Psoas muscle (tissue), 8 donors: ENCODE results near the gene TRIM17. TPM values are rescaled to one million over a fixed set of nuclear protein-coding genes. Genes with fewer than 3 reads are reported as not detected.
"Not testable (repeated sequence)": the region's sequence is repeated elsewhere in the genome, so short reads cannot be mapped to it uniquely, and the experiment has no call there.

Experiments used
- ATAC-seq, 4 donors: fragments of 200-7000 bp; cut with Tn5 transposase; one replicate each; pipeline ENCODE4 v1.9.1; 2020; ENCODE audit warnings: moderate library complexity in 3 of 4, mild to moderate bottlenecking in 2 of 4
- DNase-seq, 2 donors: peaks; one replicate each; pipeline ENCODE4 v3.0.0-alpha.2; 2020
- H3K27ac ChIP-seq: fragments of 200-600 bp; one replicate; pipeline ENCODE4 v1.8.0; 2022
- H3K27me3 ChIP-seq, 3 donors: fragments of 200-600 bp in 1 of 3; one replicate each; pipeline versions ENCODE4 v1.6.1 to v1.8.0; 2013 to 2022; ENCODE audit warnings: low read length in 2 of 3, mild to moderate bottlenecking in 2 of 3, moderate library complexity in 1 of 3; ENCODE audit not compliant: insufficient read depth in 3 of 3
- H3K36me3 ChIP-seq, 2 donors: fragments of 200-600 bp in 1 of 2; one replicate each; pipeline versions ENCODE4 v1.6.1 to v1.8.0; 2013 to 2022; ENCODE audit warnings: low read depth in 1 of 2, mild to moderate bottlenecking in 1 of 2, moderate library complexity in 1 of 2; ENCODE audit not compliant: insufficient read depth in 1 of 2
- H3K4me1 ChIP-seq: fragments of 200-600 bp; one replicate; pipeline ENCODE4 v1.8.0; 2022
- H3K4me3 ChIP-seq: fragments of 200-600 bp; one replicate; pipeline ENCODE4 v1.8.0; 2022; ENCODE audit warnings: mild to moderate bottlenecking
- H3K9me3 ChIP-seq: fragments of 200-600 bp; one replicate; pipeline ENCODE4 v1.8.0; 2022
- WGBS, 3 donors: extraction: QIAGEN DNeasy Blood & Tissue Kit; methylation state at CpG; one replicate each; pipeline versions ENCODE4 v1.1.6 to v1.1.7; 2013; 5-methylcytosine and 5-hydroxymethylcytosine counted together
- intact Hi-C, 2 donors: fragments of 100-400 bp; cut with DNase I; formaldehyde crosslinking; loops; one replicate each; pipeline versions ENCODE4 v1.11.0 to v1.14.2; 2022
- polyA plus RNA-seq, 3 donors: library from polyadenylated mRNA; stranded (reverse); fragments of 200-250 nt; gene quantifications; one replicate each; pipeline ENCODE4 v1.2.3, GENCODE V29; 2013
- total RNA-seq, 4 donors: library from RNA; stranded (reverse); fragmentation: NEBNext Ultra II Directional in 2 of 4; extraction: Animal tissue kit (Norgen Biotek cat#: 25700) in 2 of 4; gene quantifications; one replicate each; pipeline versions ENCODE4 v1.2.1 to v1.2.4, GENCODE V29; 2021 to 2023
- TF ChIP-seq, protein P1 (sequence below): fragments of 200-600 bp; IDR thresholded peaks from one replicate; pipeline ENCODE4 v1.8.0; 2022; ENCODE audit warnings: antibody characterized with exemption
- donor health status: healthy with polysubstance abuse.
- donor health status: DM: no; HTN: no; CAD: no; lungs with moderate emphysema.
- donor health status: Bipolar disorder and iron deficiency.
- donor health status: healthy.
- donor health status: DM: yes; HTN: yes; CAD: no.
- donor health status: DM: no; HTN: no; CAD: no.
- donor health status: DM: no; HTN: no; CAD: no.
- donor health status: DM: yes; HTN: yes; CAD: no.

The TRIM17 gene
- total and polyA plus RNA-seq, 7 donors = 0.03 TPM; not detected in 6

DNA sequence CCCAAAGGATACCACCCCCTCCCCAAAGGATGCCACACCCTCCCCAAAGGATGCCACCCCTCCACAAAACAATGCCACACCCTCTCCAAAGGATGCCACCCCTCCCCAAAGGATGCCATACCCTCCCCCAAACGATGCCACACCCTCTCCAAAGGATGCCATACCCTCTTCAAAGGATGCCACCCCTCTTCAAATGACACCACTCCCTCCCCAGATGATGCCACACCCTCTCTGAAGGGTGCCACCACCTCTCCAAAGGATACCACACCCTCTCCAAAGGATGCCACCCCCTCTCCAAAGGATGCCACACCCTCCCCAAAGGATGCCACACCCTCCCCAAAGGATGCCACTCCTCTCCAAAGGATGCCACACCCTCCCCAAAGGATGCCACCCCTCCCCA is 21.6 kb upstream of the TRIM17 start:
- no peak for ATAC-seq
- Histone ChIP-seq H3K9me3 (no peaks in the 10 kb centered on the region), H3K4me3 (no peak overlapping the region), H3K36me3 (no peaks in the 10 kb centered on the region), H3K27ac (no peak overlapping the region), H3K4me1 (no peaks in the 10 kb centered on the region), H3K27me3 (peaks cover 0 to 24% (median 2%) of the 10 kb centered on the region in 3 donors)
- intact Hi-C loops = no loop called here
- 30 to 48% (median 46%) methylated on average over 1 of the region's 1 CpG for WGBS, 3 donors
- no peak for DNase-seq
- TF ChIP-seq, protein P1, sequence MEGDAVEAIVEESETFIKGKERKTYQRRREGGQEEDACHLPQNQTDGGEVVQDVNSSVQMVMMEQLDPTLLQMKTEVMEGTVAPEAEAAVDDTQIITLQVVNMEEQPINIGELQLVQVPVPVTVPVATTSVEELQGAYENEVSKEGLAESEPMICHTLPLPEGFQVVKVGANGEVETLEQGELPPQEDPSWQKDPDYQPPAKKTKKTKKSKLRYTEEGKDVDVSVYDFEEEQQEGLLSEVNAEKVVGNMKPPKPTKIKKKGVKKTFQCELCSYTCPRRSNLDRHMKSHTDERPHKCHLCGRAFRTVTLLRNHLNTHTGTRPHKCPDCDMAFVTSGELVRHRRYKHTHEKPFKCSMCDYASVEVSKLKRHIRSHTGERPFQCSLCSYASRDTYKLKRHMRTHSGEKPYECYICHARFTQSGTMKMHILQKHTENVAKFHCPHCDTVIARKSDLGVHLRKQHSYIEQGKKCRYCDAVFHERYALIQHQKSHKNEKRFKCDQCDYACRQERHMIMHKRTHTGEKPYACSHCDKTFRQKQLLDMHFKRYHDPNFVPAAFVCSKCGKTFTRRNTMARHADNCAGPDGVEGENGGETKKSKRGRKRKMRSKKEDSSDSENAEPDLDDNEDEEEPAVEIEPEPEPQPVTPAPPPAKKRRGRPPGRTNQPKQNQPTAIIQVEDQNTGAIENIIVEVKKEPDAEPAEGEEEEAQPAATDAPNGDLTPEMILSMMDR = no peak

GRCh38 chr1:228437424-228437962 is 20.8 kb upstream of the TRIM17 start:
- H3K27ac ChIP-seq = no peak overlapping the region
- H3K4me3 ChIP-seq = no peak overlapping the region
- DNase-seq (no peak), ATAC-seq (no peak)
- WGBS, 3 donors = 82 to 86% (median 85%) methylated on average over 7 of the region's 7 CpGs
- TF ChIP-seq, protein P1 = no peak
- H3K4me1 ChIP-seq = no peaks in the 10 kb centered on the region
- H3K36me3 ChIP-seq = no peaks in the 10 kb centered on the region
- no peaks in the 10 kb centered on the region for H3K9me3 ChIP-seq
- peaks cover 0 to 16% (median 2%) of the 10 kb centered on the region in 3 donors for H3K27me3 ChIP-seq
- intact Hi-C loops = no loop called here

- 66 to 78% (median 71%) methylated on average over 4 of the region's 4 CpGs for WGBS, 3 donors
- H3K9me3 ChIP-seq = no peaks in the 10 kb centered on the region
- intact Hi-C loops = no loop called here
- H3K4me1 ChIP-seq = no peaks in the 10 kb centered on the region
- peaks cover 0 to 6% (median 0%) of the 10 kb centered on the region in 3 donors for H3K27me3 ChIP-seq
- DNase-seq (no peak), ATAC-seq (no peak)
- H3K36me3 ChIP-seq = no peaks in the 10 kb centered on the region
- H3K27ac ChIP-seq = no peak overlapping the region
- TF ChIP-seq, protein P1 = no peak
- no peak overlapping the region for H3K4me3 ChIP-seq
These were observed 18.0 kb upstream of the TRIM17 start for GRCh38 chr1:228434689-228435088.

DNA sequence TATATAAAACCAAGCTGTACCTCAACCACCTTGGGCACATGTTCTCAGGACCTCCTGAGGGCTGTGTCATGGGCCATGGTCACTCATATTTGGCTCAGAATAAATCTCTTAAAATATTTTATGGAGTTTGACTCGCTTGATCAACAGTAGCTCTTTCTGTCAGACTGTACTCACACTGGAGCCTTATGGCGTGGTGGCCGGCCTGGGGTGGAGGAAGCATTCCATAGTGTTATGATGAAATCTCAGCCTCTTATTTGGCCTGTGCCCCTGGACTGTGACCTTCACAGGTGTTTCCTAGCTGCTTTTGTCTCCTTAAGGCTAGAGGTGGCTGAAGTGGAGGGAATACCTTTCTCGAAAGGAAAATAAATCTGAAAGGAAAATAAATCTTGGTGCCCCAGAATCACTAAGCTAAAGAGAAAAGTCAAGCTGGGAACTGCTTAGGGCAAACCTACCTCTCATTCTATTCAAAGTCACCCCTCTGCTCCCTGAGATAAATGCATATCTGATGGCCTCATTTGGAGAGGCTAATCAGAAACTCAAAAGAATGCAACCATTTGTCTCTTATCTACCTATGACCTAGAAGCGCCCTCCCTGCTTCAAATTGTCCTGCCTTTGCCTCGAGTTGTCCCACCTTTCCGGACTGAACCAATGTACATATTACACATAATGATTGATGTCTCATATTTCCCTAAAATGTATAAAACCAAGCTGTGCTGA is 16.8 kb upstream of the TRIM17 start:
- H3K4me3 ChIP-seq, ATAC-seq, H3K36me3 ChIP-seq, H3K9me3 ChIP-seq, H3K27me3 ChIP-seq, DNase-seq, intact Hi-C loops, H3K4me1 ChIP-seq, H3K27ac ChIP-seq: not testable (repeated sequence)
- 69 to 80% (median 70%) methylated on average over 7 of the region's 7 CpGs for WGBS, 3 donors

GRCh38 chr1:228430243-228430642 is 13.6 kb upstream of the TRIM17 start:
- no peaks in the 10 kb centered on the region for H3K36me3 ChIP-seq
- DNase-seq = no peak
- intact Hi-C loops = no loop called here
- peaks cover 0 to 3% (median 2%) of the 10 kb centered on the region in 3 donors for H3K27me3 ChIP-seq
- no peak for ATAC-seq
- TF ChIP-seq, protein P1 = no peak
- no peak overlapping the region for H3K4me3 ChIP-seq
- WGBS, 3 donors = 76 to 87% (median 80%) methylated on average over 6 of the region's 6 CpGs
- no peaks in the 10 kb centered on the region for H3K4me1 ChIP-seq
- no peaks in the 10 kb centered on the region for H3K9me3 ChIP-seq
- H3K27ac ChIP-seq = no peak overlapping the region
